Head of caudate nucleus (tissue), 42 donors: Measurements from ENCODE around the gene TMEM164.

Source experiments
- DNase-seq, 42 donors: peaks; one replicate each; pipeline versions ENCODE4 v3.0.0 to v3.0.0-alpha.2; 2020 to 2021; ENCODE audit warnings: mixed read lengths in 7 of 42
- intact Hi-C: fragments of 100-400 bp; cut with DNase I; formaldehyde crosslinking; loops from one replicate; pipeline ENCODE4 v1.15.0; 2022

TMEM164 gene

DNA sequence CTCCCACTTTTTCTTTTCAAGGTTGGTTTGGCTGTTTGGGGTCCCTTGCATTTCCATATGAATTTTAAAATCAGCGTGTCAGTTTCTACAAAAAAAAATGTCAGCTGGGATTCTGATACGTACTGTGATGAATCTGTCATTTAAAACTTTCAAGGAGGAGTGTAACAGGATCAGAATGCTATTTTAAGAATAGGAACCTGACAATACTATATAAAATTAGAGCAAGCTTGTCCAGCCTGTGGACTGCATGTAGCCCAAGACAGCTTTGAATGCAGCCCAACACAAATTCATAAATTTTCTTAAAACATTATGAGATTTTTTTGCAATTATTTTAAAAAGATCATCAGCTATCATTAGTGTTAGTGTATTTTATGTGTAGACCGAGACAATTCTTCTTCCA lies 56.5 kb downstream of the TMEM164 start:
- DNase-seq = no peak
- intact Hi-C loops = no loop called here

DNA sequence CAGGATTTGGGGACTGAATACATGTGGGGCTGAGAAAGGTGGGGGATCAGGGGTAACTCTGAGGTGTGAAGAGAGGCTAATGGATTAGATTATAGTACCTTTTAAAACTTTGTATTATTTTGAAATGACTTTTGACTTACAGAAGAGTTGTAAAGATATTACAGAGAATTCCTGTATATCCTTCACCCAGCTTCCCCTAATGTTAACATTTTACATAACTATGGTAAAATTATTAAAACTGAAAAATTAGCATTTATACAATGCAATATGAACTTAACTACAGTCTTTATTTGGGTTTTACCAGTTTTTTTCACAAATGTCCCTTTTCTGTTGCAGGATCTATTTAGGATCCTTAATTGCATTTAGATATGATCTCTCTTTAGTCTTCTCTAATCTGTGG lies 57.4 kb downstream of the TMEM164 start:
- intact Hi-C loops = no loop called here
- no peak for DNase-seq

DNA sequence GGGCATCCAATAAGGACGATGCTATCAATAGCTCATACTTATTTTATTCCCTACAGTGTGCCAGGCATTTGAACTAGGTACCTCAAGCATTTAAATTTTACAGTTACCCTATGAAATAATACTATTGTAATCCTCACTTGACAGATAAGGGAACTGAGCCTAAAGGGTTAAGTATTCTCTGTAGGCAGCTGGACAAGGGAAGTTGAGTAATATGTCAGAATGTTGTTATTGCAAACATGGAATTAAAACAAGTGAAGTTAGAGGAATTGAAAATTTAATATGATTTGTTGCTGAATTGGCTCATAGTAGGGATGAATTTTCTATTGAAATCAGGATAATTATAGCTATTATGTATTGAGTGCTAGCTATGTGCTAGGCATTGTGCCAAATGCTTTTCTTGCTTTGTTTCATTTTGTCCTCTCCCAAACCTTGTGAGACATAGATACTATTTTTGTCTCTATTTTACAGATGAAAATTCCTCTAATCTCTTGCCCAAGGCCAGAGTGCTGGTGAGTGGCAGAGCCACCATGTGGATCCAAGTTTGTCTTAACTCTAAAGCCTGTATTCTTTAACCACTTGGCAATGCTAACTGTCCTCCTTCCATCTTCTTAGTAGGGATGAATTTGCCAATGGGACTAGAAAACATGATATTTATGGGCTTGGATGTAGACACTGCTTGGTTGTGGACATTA lies 58.1 kb downstream of the TMEM164 start:
- intact Hi-C loops = no loop called here

DNA sequence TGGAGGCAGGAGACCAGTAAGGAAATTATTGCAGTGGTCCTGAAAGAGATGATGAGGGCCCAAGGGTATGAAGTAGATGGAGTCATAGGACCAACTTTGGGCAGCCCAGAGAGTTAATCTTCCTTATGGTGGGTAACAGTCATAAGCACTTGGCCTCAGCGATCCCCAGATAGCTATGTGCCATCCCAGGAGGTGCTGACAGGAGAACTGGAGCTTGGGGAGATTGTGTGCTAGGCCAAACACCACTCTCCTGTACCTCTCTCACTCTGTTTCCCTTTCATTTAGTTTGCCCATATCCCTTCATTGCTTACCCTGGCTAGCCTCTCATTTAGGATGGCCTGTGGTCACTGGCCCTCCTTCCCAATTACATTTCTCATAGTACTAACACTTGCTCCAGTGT lies 60.0 kb downstream of the TMEM164 start:
- intact Hi-C loops = no loop called here
- DNase-seq = no peak

More for the DNA sequence above, 58.1 kb downstream of the TMEM164 start:
- DNase-seq = no peak

DNA sequence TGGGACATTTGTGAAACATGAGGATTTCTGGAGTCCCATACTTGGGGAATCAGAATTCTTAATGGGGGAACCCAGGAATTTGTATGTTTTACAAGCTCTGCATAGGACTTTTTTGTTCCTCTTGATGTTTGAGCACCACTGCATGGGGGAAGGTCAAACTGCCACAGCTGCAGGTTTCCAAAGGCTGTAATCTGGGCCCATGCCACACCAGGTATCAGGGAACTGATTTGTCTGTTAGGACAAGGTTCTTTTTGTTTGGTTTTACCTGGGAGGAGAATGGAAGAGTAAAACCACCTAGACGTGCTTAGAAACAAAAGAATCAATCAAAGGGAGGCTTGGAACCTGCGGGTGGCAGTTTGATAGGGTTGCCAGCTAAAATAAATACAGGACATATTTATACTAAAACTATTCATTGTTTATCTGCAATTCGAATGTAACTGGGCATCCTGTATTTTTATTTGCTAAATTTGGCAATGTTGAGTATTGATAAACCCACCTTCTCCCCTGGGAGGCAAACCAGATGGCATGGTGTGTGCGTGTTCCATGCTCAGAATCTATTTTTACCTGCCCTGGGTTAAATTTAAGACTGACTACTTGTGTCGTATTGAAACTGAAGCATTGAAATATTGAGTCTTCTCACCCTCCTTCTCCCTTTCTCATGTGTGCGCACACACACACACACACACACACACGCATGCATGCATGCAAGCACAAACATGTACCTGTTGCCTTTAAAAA lies 63.7 kb downstream of the TMEM164 start:
- intact Hi-C loops = no loop called here
- DNase-seq = no peak

DNA sequence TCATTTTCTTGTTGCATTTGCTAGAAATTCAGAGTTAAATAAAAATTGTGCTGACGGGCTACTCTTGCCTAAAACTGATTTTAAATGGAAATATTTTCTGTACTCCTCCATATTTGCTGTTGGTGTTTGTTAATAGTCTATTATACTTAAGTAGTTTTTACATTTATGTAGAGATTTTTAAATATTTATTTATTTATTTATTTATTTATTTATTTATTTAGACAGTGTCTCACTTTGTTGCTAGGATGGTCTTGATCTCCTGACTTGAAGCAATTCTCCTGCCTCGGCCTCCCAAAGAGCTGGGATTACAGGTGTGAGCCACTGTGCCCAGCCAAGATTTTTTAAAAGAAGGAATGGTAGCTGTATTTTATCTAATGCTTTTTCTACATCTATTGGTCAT lies 68.1 kb downstream of the TMEM164 start:
- intact Hi-C loops = no loop called here

DNA sequence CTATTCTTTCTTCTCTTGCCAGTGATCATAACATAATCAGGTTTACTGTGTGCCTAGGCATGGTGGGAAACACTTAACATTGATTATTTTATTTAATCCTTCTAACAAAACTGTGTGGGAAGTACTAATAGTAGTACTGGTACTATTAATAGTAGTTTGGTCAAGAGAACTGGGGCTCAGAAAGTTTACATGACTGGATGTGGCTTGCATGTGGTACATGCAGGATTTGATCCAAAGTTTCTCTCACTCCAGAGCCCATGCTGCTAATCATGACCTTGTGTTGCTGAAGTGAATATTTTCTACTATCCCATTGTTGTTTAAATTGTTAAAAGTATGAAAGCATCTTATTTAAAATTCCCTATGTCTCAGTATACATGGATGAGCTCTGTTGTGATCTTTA lies 78.4 kb downstream of the TMEM164 start:
- intact Hi-C loops = no loop called here
- DNase-seq = no peak

More for the DNA sequence above, 68.1 kb downstream of the TMEM164 start:
- DNase-seq = no peak

DNA sequence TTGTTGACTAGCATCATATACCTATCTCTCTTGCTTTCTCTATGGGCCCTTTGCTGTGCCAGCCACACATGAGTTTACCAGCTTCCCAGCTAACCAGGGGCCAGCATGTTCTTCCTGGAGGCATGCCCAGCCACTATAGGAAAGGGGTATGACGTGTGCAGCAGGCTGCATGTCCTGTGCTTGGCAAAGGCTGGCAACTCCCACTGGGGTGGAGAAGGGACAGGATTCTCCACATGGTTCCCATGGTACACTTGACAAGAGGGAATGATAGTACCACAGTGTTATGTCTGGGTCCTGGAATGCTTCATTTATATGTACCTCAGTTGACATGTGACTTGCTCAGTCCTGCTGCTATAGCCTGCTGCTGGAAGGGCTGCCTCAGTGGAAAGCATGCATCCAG lies 78.8 kb downstream of the TMEM164 start:
- intact Hi-C loops = no loop called here
- DNase-seq = no peak

DNA sequence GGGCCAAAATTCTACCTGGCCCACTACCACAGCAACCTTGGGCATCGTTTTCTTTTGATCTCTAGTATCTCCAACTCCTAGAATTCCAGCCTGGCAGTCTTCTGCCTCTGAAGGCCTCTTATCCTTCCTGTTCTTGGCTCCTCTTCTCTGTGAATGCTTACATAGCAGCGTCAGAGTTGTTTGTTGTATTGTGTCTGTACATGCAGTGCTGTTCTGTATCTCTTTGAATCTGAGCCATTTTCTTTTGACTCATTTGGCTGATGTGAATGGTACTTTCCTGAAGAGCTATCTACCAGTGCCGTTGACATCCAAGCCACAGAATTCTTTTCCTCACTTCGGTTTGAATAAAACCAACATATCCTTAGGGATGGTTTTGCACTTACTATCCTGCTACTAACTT lies 79.2 kb downstream of the TMEM164 start:
- no peak for DNase-seq
- intact Hi-C loops = no loop called here

DNA sequence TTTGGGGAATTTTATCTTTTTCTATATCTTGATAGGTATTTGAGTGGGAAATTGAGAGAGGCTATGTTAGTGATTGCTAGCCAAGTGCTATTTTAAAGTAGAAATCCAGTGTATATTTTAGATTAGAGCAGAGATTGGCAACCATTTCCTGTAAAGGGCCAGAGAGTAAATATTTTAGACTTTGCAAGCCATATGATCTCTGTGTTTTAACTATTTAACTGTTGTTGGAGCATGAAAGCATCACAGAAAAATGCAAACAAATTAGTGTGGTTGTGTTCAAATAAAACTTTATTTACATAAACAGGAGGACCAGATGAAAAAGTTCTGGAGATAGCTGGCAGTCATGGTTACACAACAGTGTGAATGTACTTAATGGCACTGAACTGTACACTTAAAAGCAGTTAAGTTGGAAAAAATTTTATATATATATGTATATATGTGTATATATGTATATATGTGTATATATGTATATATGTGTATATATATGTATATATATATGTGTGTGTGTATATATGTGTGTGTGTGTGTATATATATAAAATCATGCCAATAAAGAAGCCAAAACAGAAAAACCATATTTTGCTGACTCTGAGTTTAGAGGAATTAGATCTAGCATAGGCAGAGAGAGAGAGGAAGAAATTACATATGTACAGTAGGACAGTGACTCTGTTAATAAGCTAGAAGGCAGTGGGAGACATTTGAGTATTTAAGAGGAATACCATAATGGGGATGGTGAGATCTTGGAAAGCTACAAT lies 83.4 kb downstream of the TMEM164 start:
- intact Hi-C loops = no loop called here
- DNase-seq = no peak

DNA sequence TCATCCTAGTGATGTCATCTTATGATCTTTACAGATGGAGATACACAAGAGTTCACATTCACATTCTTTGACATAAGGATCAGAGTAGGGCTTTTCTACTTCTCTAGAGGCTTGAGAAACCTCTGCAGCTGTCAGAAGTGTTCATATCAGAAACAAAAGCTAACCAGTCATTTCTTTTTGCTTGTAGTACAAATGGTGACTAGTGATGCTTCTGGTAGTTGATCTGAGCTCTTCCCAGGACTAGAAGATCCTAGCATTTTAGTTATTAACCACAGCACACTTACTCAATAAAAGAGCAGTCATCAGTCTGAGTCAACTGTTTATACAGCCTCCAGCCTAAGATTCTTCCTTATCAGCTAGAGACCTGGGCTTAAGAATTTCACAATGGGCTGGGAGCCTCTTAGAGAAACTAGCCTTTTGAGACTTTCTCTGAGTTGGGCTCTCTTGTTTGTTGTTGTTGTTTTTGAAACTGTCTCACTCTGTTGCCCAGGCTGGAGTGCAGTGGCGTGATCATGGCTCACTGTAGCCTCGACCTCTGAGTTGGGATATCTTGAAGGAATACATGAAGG lies 84.1 kb downstream of the TMEM164 start:
- DNase-seq = no peak
- intact Hi-C loops = no loop called here

DNA sequence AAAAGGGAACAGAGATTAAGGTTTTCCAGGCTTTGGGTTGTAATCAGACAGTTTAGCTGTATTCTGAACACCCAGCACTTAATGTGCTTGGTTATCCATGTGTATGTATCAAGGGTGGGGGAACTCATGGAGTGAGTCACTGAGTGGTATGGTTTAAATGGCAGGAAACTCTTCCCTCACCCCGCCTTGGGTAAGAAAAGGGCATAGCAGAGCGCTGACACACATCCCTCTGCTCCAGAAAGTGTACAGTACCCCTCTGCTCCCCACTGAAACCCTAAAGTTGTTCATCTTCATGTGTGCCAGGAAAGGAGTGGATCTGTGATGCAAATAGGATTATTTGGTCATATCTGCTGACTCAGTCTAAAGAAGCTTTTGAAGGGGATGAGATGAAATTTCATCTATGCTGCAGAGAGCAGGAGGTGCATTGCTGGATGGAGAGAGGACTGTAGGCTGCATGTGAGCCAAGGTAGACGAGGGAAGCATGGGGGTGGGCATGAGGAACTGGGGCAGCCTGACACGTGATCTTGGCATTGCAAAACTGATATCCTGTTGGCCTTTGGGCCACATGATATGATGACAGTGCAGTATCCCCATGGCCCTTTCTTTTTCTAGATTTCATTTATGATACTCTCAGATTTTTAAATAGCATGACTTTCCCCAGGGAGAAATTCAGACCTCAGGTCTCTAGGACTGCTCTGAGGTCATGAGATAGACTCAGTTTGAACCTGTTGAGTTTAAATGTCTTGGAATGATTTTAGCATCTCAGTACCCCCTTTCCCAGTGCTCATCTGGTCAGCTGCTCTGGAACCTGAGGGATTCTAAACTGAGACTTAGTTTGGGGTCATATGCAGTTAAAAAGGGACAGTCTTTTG lies 84.8 kb downstream of the TMEM164 start:
- intact Hi-C loops = no loop called here
- no peak for DNase-seq

DNA sequence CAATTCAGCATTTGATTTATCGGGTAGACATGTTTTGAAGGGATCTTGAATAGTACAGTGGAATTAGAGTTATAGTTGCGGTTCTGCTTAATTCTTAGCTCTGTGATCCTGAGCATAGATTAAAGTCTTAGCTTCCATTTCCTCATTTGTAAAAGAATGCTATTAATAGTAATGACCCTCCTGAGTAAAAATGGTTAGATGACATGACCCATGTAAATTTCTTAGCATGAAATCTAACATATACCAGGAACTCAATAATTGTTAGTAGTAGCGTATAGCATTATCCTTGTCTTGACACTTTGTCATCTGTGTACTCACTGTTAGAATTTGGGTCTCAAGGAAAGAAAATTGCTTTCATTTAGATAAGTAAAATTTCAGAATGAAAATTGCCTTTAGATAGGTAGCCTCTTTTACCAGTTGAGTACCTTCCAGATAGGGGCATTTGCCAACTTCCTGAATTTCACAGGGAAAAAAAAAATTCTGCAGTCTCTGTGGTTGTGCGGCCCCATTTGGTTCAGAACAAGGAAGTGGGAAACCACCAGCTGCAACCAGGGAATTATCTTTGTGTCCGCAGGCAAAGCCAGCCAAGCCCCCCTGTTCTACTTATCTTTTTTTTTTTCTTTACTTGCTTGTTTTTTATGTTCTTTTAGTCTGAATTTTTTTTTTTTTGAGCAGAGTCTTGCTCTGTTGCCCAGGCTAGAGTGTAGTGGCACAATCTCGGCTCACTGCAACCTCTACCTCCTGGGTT lies 86.9 kb downstream of the TMEM164 start:
- intact Hi-C loops = no loop called here
- DNase-seq = peak in 6 of 42 donors; percentile 3 to 19 (median 10)

DNA sequence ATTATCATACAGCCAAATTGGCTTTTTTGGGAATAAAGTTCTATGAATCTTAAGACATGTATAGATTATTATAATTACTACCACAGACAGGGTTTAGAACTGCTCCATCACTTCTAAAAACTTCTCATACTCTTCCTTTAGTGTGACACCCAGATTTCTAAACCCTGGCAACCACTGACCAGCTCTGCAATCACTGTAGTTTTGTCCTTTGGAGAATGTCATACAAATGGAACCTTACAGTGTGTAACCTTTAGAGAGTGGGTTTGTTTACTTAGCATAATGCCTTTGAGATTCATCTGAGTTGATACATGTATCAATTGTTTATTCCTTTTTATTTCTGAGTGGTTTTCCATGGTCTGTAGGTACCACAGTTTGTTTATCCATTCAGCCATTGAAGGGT lies 95.0 kb downstream of the TMEM164 start:
- DNase-seq = no peak
- intact Hi-C loops = no loop called here

DNA sequence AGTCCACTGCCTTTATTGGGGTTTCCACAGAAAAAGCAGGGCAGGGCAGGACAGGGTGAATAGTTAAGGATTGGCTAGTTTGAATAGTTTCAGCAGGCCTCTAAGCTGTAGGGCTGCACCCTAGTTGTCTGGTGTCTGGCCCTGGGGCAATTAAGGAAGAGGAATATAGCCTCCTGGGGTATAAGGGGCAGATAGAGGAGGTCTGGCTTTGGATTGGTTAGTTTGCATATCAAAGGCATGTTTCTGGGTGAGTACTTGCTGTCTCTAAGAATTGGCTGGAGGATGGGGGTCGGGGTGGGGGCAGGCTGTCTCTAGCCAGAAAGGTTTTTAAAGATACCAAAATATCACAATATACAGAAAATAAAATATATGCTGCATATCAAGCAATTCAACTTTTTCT lies 100.4 kb downstream of the TMEM164 start:
- DNase-seq = no peak
- intact Hi-C loops = no loop called here

DNA sequence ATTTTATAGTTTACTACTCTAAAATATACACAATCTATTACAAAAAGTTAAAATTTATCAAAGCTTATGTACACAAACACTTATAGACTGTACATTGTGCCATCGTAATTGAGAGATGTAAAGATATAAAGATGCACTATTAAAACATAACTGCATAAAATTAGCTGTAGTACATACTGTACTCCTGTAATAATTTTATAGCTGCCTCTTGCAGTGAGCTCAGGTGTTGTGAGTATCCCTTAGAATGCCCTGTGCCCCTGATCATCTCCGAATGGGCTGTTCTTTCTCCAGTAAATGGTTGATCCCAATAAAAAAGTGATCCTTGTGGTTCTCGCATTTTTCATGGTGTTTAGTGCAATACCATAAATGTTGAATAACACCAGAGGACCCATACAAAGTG lies 101.2 kb downstream of the TMEM164 start:
- DNase-seq = no peak
- intact Hi-C loops = no loop called here

DNA sequence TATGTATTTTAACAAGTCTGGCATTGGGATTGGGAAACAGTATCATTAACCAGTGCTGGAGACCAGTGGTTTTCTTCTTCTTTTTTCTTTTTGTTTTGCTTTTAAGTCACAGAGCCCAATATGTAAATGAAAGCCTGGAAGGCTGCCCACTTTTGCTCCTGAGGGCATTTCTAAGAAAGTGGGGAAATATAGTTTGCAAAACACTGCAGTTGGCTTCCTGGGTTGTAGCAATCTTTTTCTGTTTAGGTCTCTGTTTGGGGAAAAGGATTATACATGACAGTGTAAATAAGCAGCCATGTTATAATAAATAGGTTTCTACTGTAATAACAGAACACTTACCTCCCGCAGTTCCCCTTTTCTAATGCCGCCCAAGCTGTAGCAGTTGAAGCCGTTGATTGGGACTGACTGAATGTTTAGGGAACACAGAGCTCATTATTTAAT lies 105.5 kb downstream of the TMEM164 start:
- intact Hi-C loops = no loop called here
- peak in 7 of 42 donors; percentile 3 to 63 (median 16) for DNase-seq

DNA sequence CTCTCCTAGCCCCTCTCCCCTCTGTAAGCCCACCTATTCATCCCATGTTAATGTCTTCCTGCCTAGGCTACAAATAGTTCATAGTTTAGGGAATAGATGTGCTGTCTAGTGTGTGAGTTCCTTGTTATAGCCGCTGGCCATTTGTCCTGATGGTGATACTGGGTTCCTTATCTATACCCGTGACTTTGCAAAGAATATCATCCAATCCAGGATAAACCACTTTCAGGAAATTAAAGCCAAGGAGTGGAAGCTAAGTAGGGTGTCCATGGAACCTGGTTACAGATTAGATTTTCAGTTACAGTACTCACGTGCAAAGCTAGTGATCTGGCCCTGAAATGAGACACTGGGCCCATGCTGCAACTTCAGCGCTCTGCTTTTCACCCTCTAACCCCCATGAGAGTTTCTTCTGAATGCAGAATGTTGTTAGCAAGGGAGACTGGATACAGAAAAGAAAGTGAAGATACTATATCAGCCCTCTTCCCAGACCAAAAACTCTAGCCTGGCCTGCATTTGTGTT lies 111.4 kb downstream of the TMEM164 start:
- DNase-seq = no peak
- intact Hi-C loops = no loop called here
